ENCODE results near the gene CDC45.
"Not testable (repeated sequence)": the region's sequence is repeated elsewhere in the genome, so short reads cannot be mapped to it uniquely, and the experiment has no call there.

Gene CDC45

GRCh38 chr22:19527321-19527721 lies 47.6 kb downstream of the CDC45 start:
- no peak overlapping the region for H3K27ac ChIP-seq
- TF ChIP-seq ZFX (IDR thresholded peaks at IDR 0.05; ENCODE audit: borderline replicate concordance), result no peak
- no peak for TF ChIP-seq CTCF (IDR thresholded peaks at IDR 0.05)

GRCh38 chr22:19527861-19528417 lies 48.2 kb downstream of the CDC45 start:
- no peak for TF ChIP-seq CTCF (IDR thresholded peaks at IDR 0.05)
- no peak for TF ChIP-seq ZFX (IDR thresholded peaks at IDR 0.05; ENCODE audit: borderline replicate concordance)
- H3K27ac ChIP-seq, result no peak overlapping the region

- no peak overlapping the region for H3K27ac ChIP-seq
- no peak for TF ChIP-seq ZFX (IDR thresholded peaks at IDR 0.05; ENCODE audit: borderline replicate concordance)
- TF ChIP-seq CTCF (IDR thresholded peaks at IDR 0.05), result no peak
These were observed 50.1 kb downstream of the CDC45 start for GRCh38 chr22:19529811-19530210.

- TF ChIP-seq ZFX (IDR thresholded peaks at IDR 0.05; ENCODE audit: borderline replicate concordance), result no peak
- TF ChIP-seq CTCF (IDR thresholded peaks at IDR 0.05), result no peak
- H3K27ac ChIP-seq, result no peak overlapping the region
These were observed 51.0 kb downstream of the CDC45 start for GRCh38 chr22:19530751-19531150.

GRCh38 chr22:19531327-19531726 lies 51.6 kb downstream of the CDC45 start:
- not testable (repeated sequence) for H3K27ac ChIP-seq

- no peak overlapping the region for H3K27ac ChIP-seq
- TF ChIP-seq CTCF (IDR thresholded peaks at IDR 0.05), result no peak
- no peak for TF ChIP-seq ZFX (IDR thresholded peaks at IDR 0.05; ENCODE audit: borderline replicate concordance)
These were observed 53.4 kb downstream of the CDC45 start for GRCh38 chr22:19533049-19533626.

- no peak overlapping the region for H3K27ac ChIP-seq
- TF ChIP-seq CTCF (IDR thresholded peaks at IDR 0.05), result no peak
- TF ChIP-seq ZFX (IDR thresholded peaks at IDR 0.05; ENCODE audit: borderline replicate concordance), result no peak
These were observed 54.1 kb downstream of the CDC45 start for GRCh38 chr22:19533857-19534256.

- no peak for TF ChIP-seq ZFX (IDR thresholded peaks at IDR 0.05; ENCODE audit: borderline replicate concordance)
- TF ChIP-seq CTCF (IDR thresholded peaks at IDR 0.05), result no peak
- no peak overlapping the region for H3K27ac ChIP-seq
These were observed 55.3 kb downstream of the CDC45 start for GRCh38 chr22:19535001-19535400.

All from 22Rv1 (cell line).